ENCODE results near the gene ROR1. TPM values are rescaled to one million over a fixed set of nuclear protein-coding genes. Genes with fewer than 3 reads are reported as not detected.

ROR1 gene
- total RNA-seq, 4 donors from 2014 or later: 0.73 to 2.6 (median 1.4) TPM

DNA sequence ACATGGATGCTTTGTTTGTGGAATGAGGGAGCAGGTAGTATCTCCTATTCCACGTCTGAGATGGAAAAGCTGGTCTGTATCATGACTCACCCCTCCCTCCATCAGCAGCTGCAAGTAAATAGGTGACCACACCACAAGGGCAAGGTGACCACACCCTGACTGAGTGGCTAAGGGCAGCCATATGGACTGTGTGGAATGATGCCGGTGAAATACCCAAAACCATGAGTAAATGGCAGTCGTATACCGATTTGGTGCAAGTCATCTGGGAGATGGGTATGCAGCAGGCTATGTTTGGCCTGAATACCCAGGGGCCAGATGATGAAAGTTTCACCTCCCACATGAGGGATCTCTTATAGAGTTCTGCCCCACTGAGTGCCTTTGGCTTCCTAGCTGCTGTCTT lies 413.8 kb downstream of the ROR1 start:
- Histone ChIP-seq H3K4me1 (no peaks in the 10 kb centered on the region), H3K27me3 (no peaks in the 10 kb centered on the region), H3K9me3 (no peaks in the 10 kb centered on the region), H3K36me3 (no peaks in the 10 kb centered on the region), H3K4me3 (replicated peaks in 1 of 3) (no peak overlapping the region), H3K27ac (no peak overlapping the region)
- TF ChIP-seq, protein P1, sequence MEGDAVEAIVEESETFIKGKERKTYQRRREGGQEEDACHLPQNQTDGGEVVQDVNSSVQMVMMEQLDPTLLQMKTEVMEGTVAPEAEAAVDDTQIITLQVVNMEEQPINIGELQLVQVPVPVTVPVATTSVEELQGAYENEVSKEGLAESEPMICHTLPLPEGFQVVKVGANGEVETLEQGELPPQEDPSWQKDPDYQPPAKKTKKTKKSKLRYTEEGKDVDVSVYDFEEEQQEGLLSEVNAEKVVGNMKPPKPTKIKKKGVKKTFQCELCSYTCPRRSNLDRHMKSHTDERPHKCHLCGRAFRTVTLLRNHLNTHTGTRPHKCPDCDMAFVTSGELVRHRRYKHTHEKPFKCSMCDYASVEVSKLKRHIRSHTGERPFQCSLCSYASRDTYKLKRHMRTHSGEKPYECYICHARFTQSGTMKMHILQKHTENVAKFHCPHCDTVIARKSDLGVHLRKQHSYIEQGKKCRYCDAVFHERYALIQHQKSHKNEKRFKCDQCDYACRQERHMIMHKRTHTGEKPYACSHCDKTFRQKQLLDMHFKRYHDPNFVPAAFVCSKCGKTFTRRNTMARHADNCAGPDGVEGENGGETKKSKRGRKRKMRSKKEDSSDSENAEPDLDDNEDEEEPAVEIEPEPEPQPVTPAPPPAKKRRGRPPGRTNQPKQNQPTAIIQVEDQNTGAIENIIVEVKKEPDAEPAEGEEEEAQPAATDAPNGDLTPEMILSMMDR (IDR thresholded peaks at IDR 0.05): no peak
- no peak for TF ChIP-seq POLR2A (IDR thresholded peaks at IDR 0.05)
- 83 to 97% methylated on average over 4 of the region's 4 CpGs for WGBS, 2 donors
- intact Hi-C loops (cut with DNase I): no loop called here
- DNase-seq: no peak

DNA sequence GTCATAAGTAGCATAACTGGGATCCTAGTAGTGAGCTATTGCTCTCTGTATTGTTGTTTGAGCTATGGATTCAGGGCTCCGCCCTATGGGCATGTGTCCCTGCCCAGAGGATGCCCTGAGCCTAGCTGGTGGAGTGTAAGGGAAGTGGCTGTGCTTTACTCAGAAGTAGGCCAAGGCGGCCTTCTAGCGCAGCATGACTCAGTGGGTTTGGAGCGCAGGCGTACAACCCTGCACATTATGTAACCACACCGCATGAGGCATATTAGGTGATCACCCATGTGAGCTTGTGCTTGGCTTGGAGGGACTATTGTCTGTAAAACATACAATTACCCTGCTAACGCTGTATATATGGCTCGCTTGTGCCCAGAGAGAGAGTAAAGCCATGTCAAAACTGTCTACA lies 418.5 kb downstream of the ROR1 start:
- DNase-seq: no peak
- TF ChIP-seq, protein P1 (IDR thresholded peaks at IDR 0.05): no peak
- no peak for TF ChIP-seq POLR2A (IDR thresholded peaks at IDR 0.05)
- no peaks in the 10 kb centered on the region for H3K9me3 ChIP-seq
- no peak overlapping the region for H3K27ac ChIP-seq
- no peaks in the 10 kb centered on the region for H3K36me3 ChIP-seq
- H3K4me1 ChIP-seq: peaks cover 8 to 10% of the 10 kb centered on the region in 2 donors
- WGBS, 2 donors: 98% methylated on average over 8 of the region's 8 CpGs
- no peak overlapping the region for H3K4me3 ChIP-seq (replicated peaks in 1 of 3)
- intact Hi-C loops (cut with DNase I): no loop called here
- no peaks in the 10 kb centered on the region for H3K27me3 ChIP-seq

DNA sequence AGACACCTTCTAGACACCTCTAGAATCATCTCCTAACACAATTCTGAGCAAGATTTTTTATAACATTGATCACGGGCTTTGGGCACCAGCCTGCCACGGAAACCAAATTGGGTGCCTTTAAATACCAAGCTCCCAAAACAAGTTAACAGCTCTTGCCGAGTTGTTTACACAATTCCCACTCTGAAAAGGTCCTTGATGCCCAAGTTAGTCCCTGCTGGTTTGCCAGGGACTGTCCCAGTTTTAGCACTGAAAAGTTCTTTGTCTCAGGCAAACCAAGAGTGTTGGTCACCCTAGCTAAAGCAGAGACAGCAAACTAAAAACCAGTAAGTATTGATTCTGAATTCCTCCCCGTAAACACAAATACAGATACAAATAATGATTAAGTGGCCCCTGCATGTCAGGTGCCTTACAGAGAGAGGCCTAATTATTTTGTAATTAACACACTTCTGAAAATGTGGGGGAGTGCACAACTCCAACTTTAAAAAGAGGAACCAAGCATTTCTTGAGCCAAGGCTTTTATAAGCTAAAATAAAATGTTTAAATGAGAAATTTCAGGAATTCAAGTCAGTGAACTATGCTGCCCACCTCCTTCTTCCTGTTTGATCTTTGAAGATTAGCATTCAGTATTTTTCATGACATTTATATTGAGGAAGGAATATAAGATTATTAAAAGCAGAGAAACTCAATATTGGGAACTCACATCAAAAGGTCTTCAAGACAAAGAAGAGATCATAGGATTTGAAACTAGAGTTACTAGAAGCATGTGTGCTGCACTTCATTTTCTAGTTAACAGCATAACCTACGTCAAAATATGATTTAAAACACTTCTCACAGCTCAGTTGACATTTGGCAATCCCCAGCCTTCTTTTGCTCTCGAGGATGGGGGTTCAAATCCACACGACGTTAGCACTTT lies 420.6 kb downstream of the ROR1 start:
- Histone ChIP-seq H3K27me3 (no peaks in the 10 kb centered on the region), H3K9me3 (no peaks in the 10 kb centered on the region), H3K4me3 (replicated peaks in 1 of 3) (no peak overlapping the region), H3K27ac (no peak overlapping the region), H3K4me1 (peaks cover 8 to 10% of the 10 kb centered on the region in 2 donors), H3K36me3 (no peaks in the 10 kb centered on the region)
- TF ChIP-seq POLR2A (IDR thresholded peaks at IDR 0.05): no peak
- TF ChIP-seq, protein P1 (IDR thresholded peaks at IDR 0.05): no peak
- DNase-seq: peak in 1 of 2 donors; percentile 16
- 53 to 56% methylated on average over 8 of the region's 8 CpGs for WGBS, 2 donors
- intact Hi-C loops (cut with DNase I): no loop called here

GRCh38 chr1:64195081-64195395 lies 421.2 kb downstream of the ROR1 start:
- Histone ChIP-seq H3K9me3 (no peaks in the 10 kb centered on the region), H3K4me1 (peaks cover 8 to 10% of the 10 kb centered on the region in 2 donors), H3K36me3 (no peaks in the 10 kb centered on the region), H3K4me3 (replicated peaks in 1 of 3) (no peak overlapping the region), H3K27me3 (no peaks in the 10 kb centered on the region), H3K27ac (no peak overlapping the region)
- DNase-seq: no peak
- TF ChIP-seq, protein P1 (IDR thresholded peaks at IDR 0.05): no peak
- TF ChIP-seq POLR2A (IDR thresholded peaks at IDR 0.05): no peak
- intact Hi-C loops (cut with DNase I): no loop called here
- WGBS, 2 donors: 72 to 85% methylated on average over 1 of the region's 1 CpG

- no peaks in the 10 kb centered on the region for H3K9me3 ChIP-seq
- DNase-seq: no peak
- H3K27me3 ChIP-seq: no peaks in the 10 kb centered on the region
- intact Hi-C loops (cut with DNase I): no loop called here
- no peak overlapping the region for H3K27ac ChIP-seq
- peaks cover 8 to 10% of the 10 kb centered on the region in 2 donors for H3K4me1 ChIP-seq
- TF ChIP-seq, protein P1 (IDR thresholded peaks at IDR 0.05): no peak
- no peak for TF ChIP-seq POLR2A (IDR thresholded peaks at IDR 0.05)
- 81 to 85% methylated on average over 7 of the region's 8 CpGs for WGBS, 2 donors
- no peak overlapping the region for H3K4me3 ChIP-seq (replicated peaks in 1 of 3)
- H3K36me3 ChIP-seq: no peaks in the 10 kb centered on the region
These were observed 422.5 kb downstream of the ROR1 start for GRCh38 chr1:64196074-64196870.

All from thyroid gland (tissue), 4 donors.